H1 (cell line): ENCODE measurements around the gene COQ2. TPM values are rescaled to one million over a fixed set of nuclear protein-coding genes. Genes with fewer than 3 reads are reported as not detected.

ENCODE experiments used
- CTCF ChIA-PET: fragments of 300-600 bp; sonication (Branson Sonifier 250); formaldehyde crosslinking; loops from one replicate; lab custom pipeline; 2021; ENCODE audit not compliant: partially characterized antibody; lab: Charles Lee
- POLR2A ChIA-PET: fragments of 300-600 bp; sonication (Branson Sonifier 250); formaldehyde crosslinking; loops from one replicate; lab custom pipeline; 2021; ENCODE audit warnings: inconsistent platforms; ENCODE audit not compliant: partially characterized antibody; lab: Charles Lee
- DNase-seq, 2 experiments: peaks; one replicate each; pipeline versions ENCODE4 v3.0.0 to v3.0.0-alpha.2; 2010 to 2022; ENCODE audit warnings: low spot score in 2 of 2, low read depth in 1 of 2, mixed read lengths in 1 of 2
- FAIRE-seq: peaks from 2 replicates; lab custom pipeline; 2011; peaks lifted over from hg19 to GRCh38; lab: Jason Lieb, UNC
- H2AFZ ChIP-seq: 2 replicates; pipeline ENCODE4 v1.8.1; 2012; ENCODE audit warnings: low read length, inconsistent platforms
- H2AK5ac ChIP-seq: 2 replicates; pipeline ENCODE4 v1.6.1; 2013; ENCODE audit warnings: low read depth, low read length
- H2BK120ac ChIP-seq: replicated peaks from 2 replicates; pipeline ENCODE3; 2013; ENCODE audit warnings: low read depth, low read length, inconsistent platforms
- H2BK12ac ChIP-seq: 2 replicates; pipeline ENCODE4 v1.6.1; 2013; ENCODE audit warnings: low read depth, low read length
- H2BK15ac ChIP-seq: 2 replicates; pipeline ENCODE4 v1.6.1; 2013; ENCODE audit warnings: low read length
- H2BK20ac ChIP-seq: 2 replicates; pipeline ENCODE4 v1.6.1; 2013; ENCODE audit warnings: low read length
- H2BK5ac ChIP-seq: 2 replicates; pipeline ENCODE4 v1.6.1; 2013; ENCODE audit warnings: low read depth, low read length
- H3K14ac ChIP-seq: 2 replicates; pipeline ENCODE4 v1.6.1; 2013; ENCODE audit warnings: inconsistent platforms; ENCODE audit not compliant: insufficient read length
- H3K18ac ChIP-seq: 2 replicates; pipeline ENCODE4 v1.6.1; 2013; ENCODE audit warnings: low read length; ENCODE audit errors: extremely low read depth
- H3K23ac ChIP-seq: 2 replicates; pipeline ENCODE4 v1.6.1; 2013; ENCODE audit warnings: inconsistent platforms; ENCODE audit not compliant: insufficient read length
- H3K23me2 ChIP-seq: 2 replicates; pipeline ENCODE4 v1.6.1; 2013; ENCODE audit warnings: low read depth, low read length
- H3K27ac ChIP-seq: 2 replicates; pipeline ENCODE4 v1.6.1; 2011; ENCODE audit warnings: low read depth, low read length, inconsistent platforms
- H3K27me3 ChIP-seq, 4 experiments: replicated peaks in 1 of 4; 1 replicate in 1 of 4; 2 replicates in 3 of 4; pipeline versions ENCODE4 v1.6.1 to v1.8.1; 2011 to 2013; ENCODE audit warnings: low read length in 3 of 4, mild to moderate bottlenecking in 3 of 4, inconsistent platforms in 2 of 4, mixed read lengths in 2 of 4, moderate library complexity in 1 of 4; ENCODE audit not compliant: control insufficient read depth in 3 of 4, insufficient read depth in 3 of 4; ENCODE audit errors: extremely low read depth in 1 of 4
- H3K36me3 ChIP-seq, 4 experiments: 2 replicates each; pipeline versions ENCODE4 v1.6.1 to v1.8.1; 2011 to 2013; ENCODE audit warnings: mild to moderate bottlenecking in 4 of 4, low read length in 3 of 4, moderate library complexity in 2 of 4, control low read depth in 1 of 4, inconsistent platforms in 1 of 4; ENCODE audit not compliant: insufficient read depth in 4 of 4, control insufficient read depth in 2 of 4
- H3K4ac ChIP-seq: replicated peaks from 2 replicates; pipeline ENCODE3; 2013; ENCODE audit warnings: low read length, low read depth, mixed read lengths, inconsistent platforms; ENCODE audit not compliant: insufficient read length
- H3K4me1 ChIP-seq, 4 experiments: replicated peaks in 1 of 4; 1 replicate in 1 of 4; 2 replicates in 3 of 4; pipeline versions ENCODE4 v1.6.1 to v1.8.1; 2011 to 2013; ENCODE audit warnings: low read length in 3 of 4, inconsistent platforms in 2 of 4, mixed read lengths in 1 of 4; ENCODE audit not compliant: insufficient read depth in 4 of 4, control insufficient read depth in 3 of 4
- H3K4me2 ChIP-seq, 2 experiments: 2 replicates each; pipeline versions ENCODE4 v1.6.1 to v1.8.1; 2011 to 2013; ENCODE audit warnings: low read depth in 2 of 2, low read length in 2 of 2, control low read depth in 1 of 2, inconsistent platforms in 1 of 2, mild to moderate bottlenecking in 1 of 2; ENCODE audit not compliant: insufficient read depth in 1 of 2
- H3K4me3 ChIP-seq, 4 experiments: fragments of 200-600, 300-600 bp in 1 of 4; sonication (generic), shearing (Covaris generic), sonication (Bioruptor Twin) in 1 of 4; 2 replicates each; pipeline versions ENCODE4 v1.5.1 to v1.8.1; 2011 to 2016; ENCODE audit warnings: low read length in 4 of 4, low read depth in 3 of 4, control low read depth in 2 of 4, inconsistent platforms in 2 of 4, mild to moderate bottlenecking in 2 of 4, mixed read lengths in 1 of 4, moderate library complexity in 1 of 4; ENCODE audit not compliant: insufficient read depth in 2 of 4; ENCODE audit errors: extremely low read depth in 1 of 4
- H3K56ac ChIP-seq: replicated peaks from 2 replicates; pipeline ENCODE3; 2013; ENCODE audit warnings: low read depth, mild to moderate bottlenecking, mixed read lengths, low read length, inconsistent platforms; ENCODE audit not compliant: insufficient read length
- H3K79me1 ChIP-seq: 2 replicates; pipeline ENCODE4 v1.6.1; 2013; ENCODE audit warnings: low read depth, low read length, control low read depth
- H3K79me2 ChIP-seq, 2 experiments: 2 replicates each; pipeline versions ENCODE4 v1.6.1 to v1.8.1; 2012 to 2013; ENCODE audit warnings: low read length in 2 of 2, mild to moderate bottlenecking in 2 of 2, inconsistent platforms in 1 of 2; ENCODE audit not compliant: insufficient read depth in 2 of 2, control insufficient read depth in 1 of 2
- H3K9ac ChIP-seq, 4 experiments: replicated peaks in 1 of 4; 1 replicate in 1 of 4; 2 replicates in 3 of 4; pipeline versions ENCODE4 v1.6.1 to v1.8.1; 2011 to 2013; ENCODE audit warnings: low read depth in 3 of 4, low read length in 3 of 4, control low read depth in 2 of 4, mild to moderate bottlenecking in 2 of 4, moderate library complexity in 2 of 4, inconsistent platforms in 1 of 4; ENCODE audit errors: extremely low read depth in 1 of 4
- H3K9me3 ChIP-seq, 2 experiments: 2 replicates each; pipeline versions ENCODE4 v1.6.1 to v1.8.1; 2012 to 2013; ENCODE audit warnings: mild to moderate bottlenecking in 2 of 2, moderate library complexity in 2 of 2, control low read depth in 1 of 2, inconsistent platforms in 1 of 2, low read depth in 1 of 2, low read length in 1 of 2, mixed read lengths in 1 of 2; ENCODE audit not compliant: insufficient read depth in 2 of 2
- H4K20me1 ChIP-seq, 2 experiments: replicated peaks in 1 of 2; 2 replicates each; pipeline versions ENCODE3 to v1.8.1; 2011 to 2013; ENCODE audit warnings: inconsistent platforms in 2 of 2, low read length in 2 of 2, mild to moderate bottlenecking in 1 of 2; ENCODE audit not compliant: insufficient read depth in 2 of 2, control insufficient read depth in 1 of 2
- H4K5ac ChIP-seq: 2 replicates; pipeline ENCODE4 v1.6.1; 2013; ENCODE audit warnings: low read length, low read depth, mixed read lengths, inconsistent platforms; ENCODE audit not compliant: insufficient read length
- H4K8ac ChIP-seq: 2 replicates; pipeline ENCODE4 v1.8.0; 2013; ENCODE audit warnings: mild to moderate bottlenecking, moderate library complexity, low read length, inconsistent platforms; ENCODE audit not compliant: insufficient read depth; ENCODE audit errors: extremely low read depth
- H4K91ac ChIP-seq: replicated peaks from 2 replicates; pipeline ENCODE3; 2013; ENCODE audit warnings: low read length, mixed read lengths, inconsistent platforms; ENCODE audit not compliant: insufficient read length
- ATF2 ChIP-seq: IDR thresholded peaks from 2 replicates; pipeline ENCODE4 v1.6.1; 2012; ENCODE audit warnings: low read length, inconsistent platforms
- BRCA1 ChIP-seq: IDR thresholded peaks from 2 replicates; pipeline ENCODE4 v1.6.1; 2012; ENCODE audit warnings: low read depth, low read length, improper control_type of control experiment
- CEBPB ChIP-seq: IDR thresholded peaks from 2 replicates; pipeline ENCODE4 v1.6.1; 2012; ENCODE audit warnings: low read depth, low read length
- GABPA ChIP-seq: IDR thresholded peaks from 2 replicates; pipeline ENCODE4 v1.6.1; 2011; ENCODE audit warnings: mild to moderate bottlenecking, low read length, moderate library complexity, borderline replicate concordance; ENCODE audit not compliant: insufficient read depth
- JUN ChIP-seq: IDR thresholded peaks from 2 replicates; pipeline ENCODE4 v1.6.1; 2011; ENCODE audit warnings: low read depth, mild to moderate bottlenecking, improper control_type of control experiment, low read length
- MAX ChIP-seq: IDR thresholded peaks from 2 replicates; pipeline ENCODE4 v1.6.1; 2012; ENCODE audit warnings: inconsistent platforms
- NANOG ChIP-seq: IDR thresholded peaks from 2 replicates; pipeline ENCODE4 v1.6.1; 2011; ENCODE audit warnings: low read length, low read depth, mild to moderate bottlenecking, inconsistent platforms; ENCODE audit not compliant: insufficient read depth, poor library complexity, severe bottlenecking
- SIRT6 ChIP-seq: IDR thresholded peaks from one replicate; pipeline ENCODE4 v1.7.1; 2012; ENCODE audit warnings: low read length, inconsistent platforms
- SP1 ChIP-seq: IDR thresholded peaks from 2 replicates; pipeline ENCODE4 v1.6.1; 2011; ENCODE audit warnings: low read depth, low read length
- SRF ChIP-seq: IDR thresholded peaks from 2 replicates; pipeline ENCODE4 v1.6.1; 2011; ENCODE audit warnings: mild to moderate bottlenecking, low read depth, low read length, moderate library complexity
- TEAD4 ChIP-seq: IDR thresholded peaks from 2 replicates; pipeline ENCODE4 v1.6.1; 2012; ENCODE audit warnings: low read depth, low read length, inconsistent platforms, mixed read lengths
- WGBS, 2 experiments: shearing (Covaris generic) in 1 of 2; methylation state at CpG; one replicate each; pipeline versions ENCODE4 v1.1.6 to v1.1.7; 2013 to 2015; ENCODE audit warnings: low lambda C conversion rate in 2 of 2, mixed read lengths in 2 of 2, inconsistent platforms in 1 of 2, low coverage in 1 of 2, missing lambda C conversion rate in 1 of 2; ENCODE audit not compliant: insufficient replicate concordance in 2 of 2, insufficient coverage in 1 of 2, insufficient read length in 1 of 2; ENCODE audit errors: extremely low coverage in 1 of 2, missing lambda C conversion rate in 1 of 2; 5-methylcytosine and 5-hydroxymethylcytosine counted together
- polyA plus RNA-seq, 7 experiments: library from polyadenylated mRNA; depleted of rRNA in 3 of 7; stranded (reverse) in 5 of 7; unstranded in 2 of 7; fragments of >200 nt in 5 of 7; fragments of 200-250 nt in 2 of 7; gene quantifications; 1 replicate in 5 of 7; 2 replicates in 1 of 7; 4 replicates in 1 of 7; pipeline versions ENCODE4 v1.2.1 to v1.2.3, GENCODE V29; 2011 to 2013; ENCODE audit warnings: missing spikeins in 2 of 7, mixed read lengths in 2 of 7
- total RNA-seq: library from RNA; stranded (reverse); fragmentation: NEBNext Ultra II Directional; extraction: Animal tissue kit (Norgen Biotek cat#: 25700); gene quantifications from 2 replicates; pipeline ENCODE4 v1.2.1, GENCODE V29; 2021

The COQ2 gene
- total and polyA plus RNA-seq, 2 of the 8 experiments (the other 6 are each of a cell fraction or from before 2014, with no cell fraction given), result 21.5 to 22.9 TPM

- H3K4ac ChIP-seq, result no peak overlapping the region
- no peak overlapping the region for H3K4me2 ChIP-seq
- POLR2A ChIA-PET, result no interaction called here
- H3K23ac ChIP-seq, result no peak overlapping the region
- no peak overlapping the region for H3K56ac ChIP-seq
- TF ChIP-seq BRCA1 (no peak), TEAD4 (no peak), JUN (no peak), ATF2 (no peak), GABPA (no peak), NANOG (no peak), SP1 (no peak), SRF (no peak), MAX (no peak), SIRT6 (no peak), CEBPB (no peak)
- TF ChIP-seq, all 59 proteins: peak for 0
- Histone ChIP-seq H4K91ac (no peak overlapping the region), H2BK5ac (no peak overlapping the region), H3K27ac (no peak overlapping the region), H3K79me2 (no peaks in the 10 kb centered on the region), H3K23me2 (no peaks in the 10 kb centered on the region), H3K27me3 (no peaks in the 10 kb centered on the region), H2AK5ac (no peak overlapping the region), H3K9ac (no peak overlapping the region), H4K5ac (no peak overlapping the region), H4K20me1 (no peaks in the 10 kb centered on the region), H3K4me1 (no peaks in the 10 kb centered on the region), H3K9me3 (no peaks in the 10 kb centered on the region), H4K8ac (no peak overlapping the region), H2BK12ac (no peak overlapping the region), H3K4me3 (no peak overlapping the region), H2BK20ac (no peak overlapping the region), H2BK120ac (no peak overlapping the region), H3K18ac (no peak overlapping the region), H2BK15ac (no peak overlapping the region), H3K14ac (peak overlapping the region; percentile 5), H3K79me1 (no peaks in the 10 kb centered on the region), H3K36me3 (no peaks in the 10 kb centered on the region), H2AFZ (no peak overlapping the region)
- WGBS, 2 experiments, result 84% methylated on average over 2 of the region's 2 CpGs; no CpG with 5 or more reads in 1 of the 2 experiments
- CTCF ChIA-PET, result interaction anchor here (1.0 to 2.5 kb wide), 8 partner anchors 15 to 163 kb away, joined by 3 to 23 read pairs (median 4); no protein-coding TSS in a partner anchor
- DNase-seq (no peak), FAIRE-seq (no peak)
Measured at GRCh38 chr4:83237591-83237990, 47.0 kb downstream of the COQ2 start.
